ENCODE data around the gene DNAJC16. TPM values are rescaled to one million over a fixed set of nuclear protein-coding genes. Genes with fewer than 3 reads are reported as not detected.

The DNAJC16 gene
- total RNA-seq, 4 donors from 2014 or later = 10.0 to 20.9 (median 14.2) TPM

GRCh38 chr1:15578921-15579682 is 52.5 kb downstream of the DNAJC16 start:
- H3K4me3 ChIP-seq = no peak overlapping the region
- DNase-seq = peak; percentile 7
- peak overlapping the region; percentile 45 to 67 (median 62) for H3K27ac ChIP-seq
- WGBS, 2 donors = 39 to 71% methylated on average over 4 to 15 of the region's 16 CpGs
- H3K36me3 ChIP-seq = peaks cover 0 to 4% (median 0%) of the 10 kb centered on the region in 3 donors
- intact Hi-C loops (cut with DNase I) = no loop called here
- TF ChIP-seq CTCF (IDR thresholded peaks at IDR 0.05) (no peak), POLR2A (IDR thresholded peaks at IDR 0.05) (no peak)
- H3K4me1 ChIP-seq = peaks cover 7 to 25% (median 9%) of the 10 kb centered on the region in 3 donors
- H3K9me3 ChIP-seq = no peaks in the 10 kb centered on the region
- peaks cover 0 to 16% (median 0%) of the 10 kb centered on the region in 4 donors for H3K27me3 ChIP-seq

- intact Hi-C loops (cut with DNase I) = no loop called here
- DNase-seq = no peak
Measured at GRCh38 chr1:15579683-15580047, 53.0 kb downstream of the DNAJC16 start.

GRCh38 chr1:15583016-15583706 is 56.5 kb downstream of the DNAJC16 start:
- Histone ChIP-seq H3K27ac (no peak overlapping the region), H3K4me3 (no peak overlapping the region), H3K27me3 (peaks cover 0 to 23% (median 0%) of the 10 kb centered on the region in 4 donors), H3K9me3 (no peaks in the 10 kb centered on the region), H3K36me3 (no peaks in the 10 kb centered on the region), H3K4me1 (peaks cover 13 to 36% (median 15%) of the 10 kb centered on the region in 3 donors)
- 91 to 95% methylated on average over 10 to 13 of the region's 18 CpGs for WGBS, 2 donors
- DNase-seq = no peak
- TF ChIP-seq CTCF (IDR thresholded peaks at IDR 0.05) (no peak), POLR2A (IDR thresholded peaks at IDR 0.05) (no peak)
- intact Hi-C loops (cut with DNase I) = no loop called here

More at GRCh38 chr1:15579683-15580047, 53.0 kb downstream of the DNAJC16 start:
- Histone ChIP-seq H3K27ac (peak overlapping the region; percentile 45 to 67 (median 62)), H3K9me3 (no peaks in the 10 kb centered on the region), H3K4me1 (peaks cover 10 to 30% (median 13%) of the 10 kb centered on the region in 3 donors), H3K36me3 (peaks cover 0 to 3% (median 0%) of the 10 kb centered on the region in 3 donors), H3K4me3 (no peak overlapping the region), H3K27me3 (peaks cover 0 to 21% (median 0%) of the 10 kb centered on the region in 4 donors)
- TF ChIP-seq POLR2A (IDR thresholded peaks at IDR 0.05) (no peak), CTCF (IDR thresholded peaks at IDR 0.05) (no peak)

GRCh38 chr1:15584489-15585363 is 58.1 kb downstream of the DNAJC16 start, which contains the start of gene AGMAT:
AGMAT (minus strand) TSS chr1:15585051; CDS start chr1:15584967, 84 bp downstream.
- no peak for TF ChIP-seq POLR2A (IDR thresholded peaks at IDR 0.05)
- peak in 3 of 6 experiments; percentile 16 to 36 (median 17) for TF ChIP-seq CTCF (IDR thresholded peaks at IDR 0.05)
- Histone ChIP-seq H3K4me3 (peak within 1 kb of the TSS; percentile 43 to 68 (median 51)), H3K27ac (peak within 1 kb of the TSS in 3 of 4 donors; percentile 2 to 60 (median 13)), H3K27me3 (peaks cover 0 to 23% (median 0%) of the 10 kb centered on the region in 4 donors), H3K9me3 (no peaks in the 10 kb centered on the region), H3K4me1 (peaks cover 4 to 21% (median 10%) of the 10 kb centered on the region in 3 donors), H3K36me3 (no peaks in the 10 kb centered on the region)
- no peak for DNase-seq
- intact Hi-C loops (cut with DNase I) = no loop called here
- 6% methylated on average over 8 of the region's 68 CpGs; no CpG with 5 or more reads in 1 of the 2 donors for WGBS, 2 donors

Data from esophagus squamous epithelium (tissue), 5 donors.